ENCODE measurements around the gene PLXNB1.

DNA sequence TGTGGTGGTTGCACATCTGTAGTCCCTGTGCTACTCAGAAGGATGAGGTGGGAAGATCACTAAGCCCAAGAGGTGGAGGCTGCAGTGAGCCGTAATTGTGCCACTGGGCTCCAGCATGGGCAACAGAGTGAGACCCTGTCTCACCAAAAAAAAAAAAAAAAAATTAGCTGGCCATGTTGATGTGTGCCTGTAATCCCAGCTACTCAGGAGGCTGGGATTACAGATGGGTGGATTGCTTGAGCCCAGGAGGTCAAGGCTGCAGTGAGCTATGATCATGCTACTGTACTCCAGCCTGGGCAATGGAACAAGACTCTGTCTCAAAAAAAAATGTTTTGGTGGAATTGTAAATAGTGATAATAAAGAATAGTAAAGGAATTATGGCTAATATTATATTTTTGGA lies 26.6 kb upstream of the PLXNB1 start:
- TF ChIP-seq YY1 (IDR thresholded peaks at IDR 0.05; ENCODE audit: insufficient read depth, insufficient read length) (no peak), ZNF274 (IDR thresholded peaks at IDR 0.05; ENCODE audit: low read depth, low read length) (no peak), SUZ12 (IDR thresholded peaks at IDR 0.05; ENCODE audit: extremely low read depth, insufficient read depth, insufficient read length) (no peak)

Data from NT2/D1 (cell line).